Lung (tissue), 12 donors: Measurements from ENCODE around the gene ARHGAP1. TPM values are rescaled to one million over a fixed set of nuclear protein-coding genes. Genes with fewer than 3 reads are reported as not detected.
"Not testable (repeated sequence)": the region's sequence is repeated elsewhere in the genome, so short reads cannot be mapped to it uniquely, and the experiment has no call there.

Source experiments
- ATAC-seq: fragments of 200-7000 bp; cut with Tn5 transposase; one replicate; pipeline ENCODE4 v1.9.1; 2020; ENCODE audit warnings: moderate number of reproducible peaks; ENCODE audit not compliant: insufficient read depth, low FRiP score
- DNase-seq, 3 donors: peaks; one replicate each; pipeline ENCODE4 v3.0.0-alpha.2; 2013 to 2017
- H3K27ac ChIP-seq, 2 donors: one replicate each; pipeline ENCODE4 v1.5.1; 2013; ENCODE audit warnings: mild to moderate bottlenecking in 2 of 2, moderate library complexity in 2 of 2, control low read depth in 1 of 2, inconsistent platforms in 1 of 2, low read depth in 1 of 2, low read length in 1 of 2
- H3K27me3 ChIP-seq, 3 donors: one replicate each; pipeline ENCODE4 v1.5.1; 2013; ENCODE audit warnings: low read length in 2 of 3; ENCODE audit not compliant: control insufficient read depth in 3 of 3, insufficient read depth in 3 of 3
- H3K36me3 ChIP-seq, 4 donors: one replicate each; pipeline ENCODE4 v1.5.1; 2013; ENCODE audit warnings: low read length in 4 of 4, mild to moderate bottlenecking in 1 of 4, moderate library complexity in 1 of 4; ENCODE audit not compliant: control insufficient read depth in 4 of 4, insufficient read depth in 4 of 4
- H3K4me1 ChIP-seq, 5 donors: one replicate each; pipeline ENCODE4 v1.5.1; 2013; ENCODE audit warnings: low read length in 5 of 5, mild to moderate bottlenecking in 2 of 5, moderate library complexity in 1 of 5; ENCODE audit not compliant: control insufficient read depth in 5 of 5, insufficient read depth in 5 of 5
- H3K4me3 ChIP-seq: one replicate; pipeline ENCODE4 v1.5.1; 2013; ENCODE audit warnings: mild to moderate bottlenecking, control low read depth, moderate library complexity
- H3K9ac ChIP-seq, 2 donors: one replicate each; pipeline ENCODE4 v1.5.1; 2013; ENCODE audit warnings: low read length in 2 of 2, control low read depth in 1 of 2; ENCODE audit not compliant: insufficient read depth in 1 of 2
- H3K9me3 ChIP-seq, 4 donors: one replicate each; pipeline ENCODE4 v1.5.1; 2013; ENCODE audit warnings: low read length in 3 of 4, mild to moderate bottlenecking in 1 of 4, moderate library complexity in 1 of 4; ENCODE audit not compliant: control insufficient read depth in 4 of 4, insufficient read depth in 3 of 4
- CTCF ChIP-seq: IDR thresholded peaks from 2 replicates; pipeline ENCODE4 v1.5.1; 2012; ENCODE audit warnings: mild to moderate bottlenecking; ENCODE audit errors: control extremely low read depth, extremely low read depth
- WGBS, 2 donors: extraction: QIAGEN DNeasy Blood & Tissue Kit; methylation state at CpG; one replicate each; pipeline ENCODE4 v1.1.7; 2013; 5-methylcytosine and 5-hydroxymethylcytosine counted together
- polyA plus RNA-seq, 2 donors: library from polyadenylated mRNA; stranded (reverse); fragments of 200-250 nt; gene quantifications; one replicate each; pipeline ENCODE4 v1.2.1, GENCODE V29; 2013
- total RNA-seq, 2 donors: library from RNA; depleted of rRNA in 1 of 2; stranded (reverse); fragments of >200 nt in 1 of 2; gene quantifications; one replicate each; pipeline ENCODE4 v1.2.1, GENCODE V29; 2014 to 2021
- donor health status: control.
- donor health status: control.
- donor health status: Bipolar disorder and iron deficiency.
- donor health status: healthy.
- donor health status: DM: yes; HTN: yes; CAD: no.

Gene ARHGAP1
- total and polyA plus RNA-seq, 4 donors: 23.3 to 87.9 (median 36.6) TPM

DNA sequence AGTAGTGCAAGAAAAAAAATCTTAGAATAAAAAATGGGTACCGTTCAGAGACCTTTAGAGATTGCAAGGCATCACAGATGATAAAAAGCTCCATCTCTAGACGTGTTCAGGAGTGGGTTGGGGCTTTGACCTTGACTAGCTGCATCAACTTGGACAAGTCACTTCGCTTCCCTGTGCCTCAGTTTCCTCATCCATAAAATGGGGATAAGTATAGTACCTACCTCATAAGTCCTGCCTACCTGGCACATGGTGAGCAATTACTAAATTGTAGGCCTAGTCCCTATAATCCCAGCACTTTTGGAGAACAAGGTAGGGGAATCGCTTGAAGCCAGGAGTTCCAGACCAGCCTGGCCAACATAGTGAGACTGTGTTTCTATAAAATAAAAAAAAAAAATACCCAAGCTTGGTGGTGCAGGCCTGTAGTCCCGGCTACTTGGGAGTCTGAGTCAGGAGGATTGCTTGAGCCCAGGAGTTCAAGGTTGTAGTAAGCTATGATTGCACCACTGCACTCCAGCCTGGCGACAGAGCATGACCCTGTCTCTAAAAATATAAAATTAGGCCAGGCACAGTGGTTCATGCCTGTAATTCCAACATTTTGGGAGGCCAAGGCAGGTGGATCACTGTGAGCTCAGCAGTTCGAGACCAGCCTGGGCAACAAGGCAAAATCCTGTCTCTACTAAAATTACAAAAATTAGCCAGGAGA is 12.6 kb upstream of the ARHGAP1 start:
- 93 to 94% methylated on average over 7 of the region's 7 CpGs for WGBS, 2 donors
- Histone ChIP-seq H3K9ac (no peak overlapping the region), H3K9me3 (no peaks in the 10 kb centered on the region), H3K4me1 (peaks cover 0 to under 1% (median 0%) of the 10 kb centered on the region in 5 donors), H3K27ac (no peak overlapping the region), H3K27me3 (no peaks in the 10 kb centered on the region), H3K4me3 (no peak overlapping the region), H3K36me3 (no peaks in the 10 kb centered on the region)
- no peak for DNase-seq
- TF ChIP-seq CTCF: no peak
- ATAC-seq: no peak

DNA sequence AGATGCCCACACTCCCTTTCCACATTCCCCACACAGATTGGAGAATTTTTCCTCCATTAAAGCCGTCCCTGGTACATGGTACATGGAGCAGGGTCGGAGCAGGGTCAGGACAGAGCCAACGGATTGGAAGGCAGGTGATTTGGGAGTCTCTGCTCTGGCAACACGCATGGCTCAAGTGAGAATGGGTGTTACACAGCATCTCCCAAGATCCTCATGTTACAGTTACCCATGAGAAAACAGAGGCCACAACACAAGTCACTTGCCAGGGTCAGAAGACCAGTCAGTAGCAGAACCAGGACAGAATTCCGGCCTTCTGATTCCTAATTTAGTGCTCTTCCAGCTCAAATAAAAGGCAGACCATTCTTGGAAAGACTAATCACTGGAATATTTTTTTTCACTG is 10.9 kb upstream of the ARHGAP1 start:
- Histone ChIP-seq H3K4me3 (no peak overlapping the region), H3K36me3 (peaks cover 0 to 6% (median 2%) of the 10 kb centered on the region in 4 donors), H3K27me3 (no peaks in the 10 kb centered on the region), H3K27ac (peak overlapping the region; percentile 43 to 91), H3K9ac (no peak overlapping the region), H3K4me1 (no peaks in the 10 kb centered on the region), H3K9me3 (no peaks in the 10 kb centered on the region)
- 83 to 92% methylated on average over 5 of the region's 5 CpGs for WGBS, 2 donors
- DNase-seq: no peak
- no peak for TF ChIP-seq CTCF
- ATAC-seq: no peak

GRCh38 chr11:46710821-46711269 is 10.4 kb upstream of the ARHGAP1 start:
- 76 to 88% methylated on average over 10 of the region's 10 CpGs for WGBS, 2 donors
- Histone ChIP-seq H3K4me1 (no peaks in the 10 kb centered on the region), H3K9ac (no peak overlapping the region), H3K27me3 (no peaks in the 10 kb centered on the region), H3K27ac (peak overlapping the region; percentile 43 to 91), H3K9me3 (no peaks in the 10 kb centered on the region), H3K4me3 (no peak overlapping the region), H3K36me3 (peaks cover 2 to 9% (median 3%) of the 10 kb centered on the region in 4 donors)
- peak in 1 of 3 donors; percentile 7 for DNase-seq
- TF ChIP-seq CTCF: no peak
- ATAC-seq: peak; percentile 58

DNA sequence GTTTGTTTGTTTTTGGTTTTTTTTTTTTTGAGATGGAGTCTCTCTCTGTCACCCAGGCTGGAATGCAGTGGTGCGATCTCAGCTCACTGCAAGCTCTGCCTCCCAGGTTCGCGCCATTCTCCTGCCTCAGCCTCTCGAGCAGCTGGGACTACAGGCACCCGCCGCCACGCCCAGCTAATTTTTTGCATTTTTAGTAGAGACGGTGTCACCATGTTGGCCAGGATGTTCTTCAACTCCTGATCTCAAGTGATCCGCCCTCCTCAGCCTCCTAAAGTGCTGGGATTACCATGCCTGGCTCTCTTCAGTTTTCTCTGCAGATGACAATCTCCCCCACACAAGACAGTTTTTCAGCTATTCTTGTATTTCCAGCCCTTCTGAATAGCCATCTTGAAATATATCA is 8.9 kb upstream of the ARHGAP1 start:
- not testable (repeated sequence) for H3K27me3 ChIP-seq, DNase-seq, H3K4me3 ChIP-seq, H3K9me3 ChIP-seq, ATAC-seq, H3K9ac ChIP-seq, H3K4me1 ChIP-seq
- peak overlapping the region in 1 of 2 donors; percentile 91 for H3K27ac ChIP-seq
- WGBS, 2 donors: 92 to 97% methylated on average over 9 of the region's 9 CpGs
- H3K36me3 ChIP-seq: peaks cover 8 to 24% (median 12%) of the 10 kb centered on the region in 4 donors
